GM23338 (cell line): Measurements from ENCODE around the gene VEGFC. TPM values are rescaled to one million over a fixed set of nuclear protein-coding genes. Genes with fewer than 3 reads are reported as not detected.

Source experiments
- ATAC-seq: fragments of 200-7000 bp; cut with Tn5 transposase; 3 replicates; pipeline ENCODE4 v1.9.1; 2020
- DNase-seq: peaks from one replicate; pipeline ENCODE4 v3.0.0-alpha.2; 2015; ENCODE audit warnings: low spot score
- H2AFZ ChIP-seq: fragments of 200-600 bp; sonication (generic); 2 replicates; pipeline ENCODE4 v1.8.0; 2016; ENCODE audit warnings: antibody characterized with exemption, mild to moderate bottlenecking, moderate library complexity
- H3F3A ChIP-seq: fragments of 200-600 bp; sonication (generic); replicated peaks from 2 replicates; pipeline ENCODE4 v1.8.0; 2017; ENCODE audit warnings: antibody characterized with exemption, mixed run types, low read depth
- H3K27ac ChIP-seq: fragments of 200-600 bp; sonication (generic); 2 replicates; pipeline ENCODE4 v1.6.1; 2016; ENCODE audit warnings: low read depth
- H3K27me3 ChIP-seq: fragments of 200-600 bp; sonication (generic); 2 replicates; pipeline ENCODE4 v1.8.0; 2016; ENCODE audit warnings: mild to moderate bottlenecking, mixed run types, moderate library complexity; ENCODE audit not compliant: insufficient read depth
- H3K36me3 ChIP-seq: fragments of 200-600 bp; sonication (generic); 2 replicates; pipeline ENCODE4 v1.8.0; 2016; ENCODE audit warnings: mild to moderate bottlenecking; ENCODE audit not compliant: insufficient read depth
- H3K4me1 ChIP-seq: fragments of 200-600 bp; sonication (generic); 2 replicates; pipeline ENCODE4 v1.8.0; 2016; ENCODE audit warnings: mild to moderate bottlenecking, moderate library complexity; ENCODE audit not compliant: insufficient read depth
- H3K4me2 ChIP-seq: fragments of 200-600 bp; sonication (generic); 2 replicates; pipeline ENCODE4 v1.7.1; 2017; ENCODE audit warnings: mixed run types
- H3K4me3 ChIP-seq: fragments of 200-600 bp; sonication (generic); 2 replicates; pipeline ENCODE4 v1.6.1; 2016; ENCODE audit warnings: mixed run types
- H3K79me2 ChIP-seq: fragments of 200-600 bp; sonication (generic); replicated peaks from 2 replicates; pipeline ENCODE4 v1.8.0; 2017; ENCODE audit warnings: mild to moderate bottlenecking; ENCODE audit not compliant: insufficient read depth
- H3K9me2 ChIP-seq: fragments of 200-600 bp; sonication (generic); 2 replicates; pipeline ENCODE4 v1.8.0; 2017; ENCODE audit not compliant: insufficient read depth
- H4K20me1 ChIP-seq: fragments of 200-600 bp; sonication (generic); replicated peaks from 2 replicates; pipeline ENCODE4 v1.8.0; 2017; ENCODE audit warnings: mild to moderate bottlenecking; ENCODE audit not compliant: insufficient read depth
- H3K27ac Mint-ChIP-seq: 2 replicates; pipeline ENCODE4 v1.8.0; 2020; ENCODE audit warnings: inconsistent platforms, mild to moderate bottlenecking, moderate library complexity, mixed read lengths
- H3K27me3 Mint-ChIP-seq: 3 replicates; pipeline ENCODE4 v1.8.0; 2022; ENCODE audit warnings: low read depth, mild to moderate bottlenecking, moderate library complexity, mixed read lengths, inconsistent platforms; ENCODE audit not compliant: insufficient read depth, poor library complexity
- H3K36me3 Mint-ChIP-seq: 3 replicates; pipeline ENCODE4 v1.8.0; 2021; ENCODE audit warnings: low read depth, mild to moderate bottlenecking, inconsistent platforms, moderate library complexity, mixed read lengths
- H3K4me1 Mint-ChIP-seq: 3 replicates; pipeline ENCODE4 v1.8.0; 2020; ENCODE audit warnings: mild to moderate bottlenecking, inconsistent platforms, mixed read lengths
- H3K4me3 Mint-ChIP-seq: 3 replicates; pipeline ENCODE4 v1.8.0; 2021; ENCODE audit warnings: moderate library complexity, mild to moderate bottlenecking, inconsistent platforms, mixed read lengths
- H3K9me3 Mint-ChIP-seq: 3 replicates; pipeline ENCODE4 v1.8.0; 2020; ENCODE audit warnings: moderate library complexity, mild to moderate bottlenecking, inconsistent platforms, mixed read lengths
- CREB1 ChIP-seq: fragments of 250-450 bp; sonication (Bioruptor Pico); IDR thresholded peaks from 2 replicates; pipeline ENCODE4 v1.5.0; 2020; ENCODE audit warnings: low read depth, mild to moderate bottlenecking, moderate library complexity
- CTCF ChIP-seq, 2 experiments: fragments of 200-600 bp in 1 of 2; sonication (generic) in 1 of 2; conservative IDR thresholded peaks; 2 replicates each; pipeline versions ENCODE4 v1.5.1 to v1.6.1; 2016 to 2017; ENCODE audit warnings: antibody characterized with exemption in 2 of 2, low read depth in 2 of 2, mild to moderate bottlenecking in 2 of 2, moderate library complexity in 1 of 2
- ETS1 ChIP-seq: IDR thresholded peaks from 2 replicates; pipeline ENCODE4 v1.6.1; 2016; ENCODE audit warnings: antibody characterized with exemption
- EZH2 ChIP-seq: fragments of 200-600 bp; sonication (generic); IDR thresholded peaks from one replicate; pipeline ENCODE4 v1.8.0; 2017; ENCODE audit warnings: antibody characterized with exemption, mild to moderate bottlenecking, low read depth; ENCODE audit not compliant: unreplicated experiment
- EZH2phosphoT487 ChIP-seq: fragments of 200-600 bp; sonication (generic); IDR thresholded peaks from one replicate; pipeline ENCODE4 v1.8.1; 2018; ENCODE audit warnings: antibody characterized with exemption; ENCODE audit not compliant: unreplicated experiment
- JUNB ChIP-seq: IDR thresholded peaks from one replicate; pipeline ENCODE4 v1.6.1; 2016; ENCODE audit warnings: antibody characterized with exemption; ENCODE audit not compliant: unreplicated experiment
- NANOG ChIP-seq: IDR thresholded peaks from 2 replicates; pipeline ENCODE4 v1.6.1; 2016; ENCODE audit warnings: antibody characterized with exemption, borderline replicate concordance
- POLR2AphosphoS5 ChIP-seq: IDR thresholded peaks from 2 replicates; pipeline ENCODE4 v1.6.1; 2016; ENCODE audit warnings: antibody characterized with exemption, low read depth
- REST ChIP-seq: IDR thresholded peaks from one replicate; pipeline ENCODE4 v1.6.1; 2018; ENCODE audit warnings: antibody characterized with exemption; ENCODE audit not compliant: unreplicated experiment
- STAT1 ChIP-seq: IDR thresholded peaks from one replicate; pipeline ENCODE4 v1.6.1; 2016; ENCODE audit warnings: antibody characterized with exemption; ENCODE audit not compliant: unreplicated experiment
- ZNF114 ChIP-seq: fragments of 250-450 bp; sonication (Bioruptor Pico); IDR thresholded peaks from 2 replicates; pipeline ENCODE4 v1.5.0; 2020; ENCODE audit warnings: mild to moderate bottlenecking, moderate library complexity
- ZNF331 ChIP-seq: fragments of 250-450 bp; sonication (Bioruptor Pico); IDR thresholded peaks from 2 replicates; pipeline ENCODE4 v1.5.0; 2020; ENCODE audit warnings: low read depth, mild to moderate bottlenecking, moderate library complexity
- ZNF462 ChIP-seq: fragments of 250-450 bp; sonication (Bioruptor Pico); IDR thresholded peaks from 2 replicates; pipeline ENCODE4 v1.5.0; 2020; ENCODE audit warnings: mild to moderate bottlenecking, moderate library complexity
- polyA plus RNA-seq: library from polyadenylated mRNA; unstranded; fragments of >200 nt; fragmentation: Nextera tagmentation; extraction: Ambion mirVana; gene quantifications from 2 replicates; pipeline ENCODE4 v1.2.1, GENCODE V29; 2016
- total RNA-seq: library from RNA; depleted of rRNA; stranded (reverse); fragments of >200 nt; shearing (Covaris generic); gene quantifications from 2 replicates; pipeline ENCODE4 v1.2.3, GENCODE V29; 2014

VEGFC gene
- total and polyA plus RNA-seq, 2 experiments from 2014 or later = 0.87 to 1.1 TPM

- H3K4me1 Mint-ChIP-seq = no peaks in the 10 kb centered on the region
- no peak overlapping the region for H3K4me3 ChIP-seq
Measured at GRCh38 chr4:176709417-176709816, 83.3 kb downstream of the VEGFC start.

More at GRCh38 chr4:176709417-176709816, 83.3 kb downstream of the VEGFC start:
- H4K20me1 ChIP-seq = no peaks in the 10 kb centered on the region
- no peak overlapping the region for H2AFZ ChIP-seq
- H3K4me3 Mint-ChIP-seq = no peak overlapping the region
- H3K27me3 ChIP-seq = no peaks in the 10 kb centered on the region
- peaks cover 3% of the 10 kb centered on the region for H3K27me3 Mint-ChIP-seq
- ATAC-seq (no peak), DNase-seq (no peak)
- H3K4me1 ChIP-seq = no peaks in the 10 kb centered on the region
- TF ChIP-seq NANOG (no peak), EZH2phosphoT487 (no peak), ETS1 (no peak), REST (no peak), POLR2AphosphoS5 (no peak), JUNB (no peak), ZNF331 (no peak), CTCF (conservative IDR thresholded peaks at IDR 0.05; ENCODE audit: low read depth in 2 of 2) (no peak), EZH2 (no peak), ZNF114 (no peak), CREB1 (no peak), STAT1 (no peak), ZNF462 (CRISPR knock-in tag) (no peak)
- peaks cover 9% of the 10 kb centered on the region for H3K9me3 Mint-ChIP-seq
- H3K4me2 ChIP-seq = no peak overlapping the region
- no peaks in the 10 kb centered on the region for H3K9me2 ChIP-seq
- H3K36me3 ChIP-seq = no peaks in the 10 kb centered on the region
- no peak overlapping the region for H3K27ac Mint-ChIP-seq
- no peak overlapping the region for H3K27ac ChIP-seq
- no peaks in the 10 kb centered on the region for H3F3A ChIP-seq
- H3K36me3 Mint-ChIP-seq = peaks cover 4% of the 10 kb centered on the region; the same call in 1 of the 3 replicates
- H3K79me2 ChIP-seq = no peaks in the 10 kb centered on the region
